Nephron (organoid): ENCODE measurements around the gene GRM7.

Source experiments
- H3K27ac Mint-ChIP-seq, 3 experiments: 2 replicates each; pipeline ENCODE4 v1.8.0; 2020; ENCODE audit warnings: mixed read lengths in 3 of 3, mild to moderate bottlenecking in 2 of 3, moderate library complexity in 1 of 3
- H3K27me3 Mint-ChIP-seq: 2 replicates; pipeline ENCODE4 v1.8.0; 2021; ENCODE audit warnings: low read depth, mild to moderate bottlenecking, moderate library complexity, mixed read lengths
- H3K36me3 Mint-ChIP-seq: 2 replicates; pipeline ENCODE4 v1.8.0; 2020; ENCODE audit warnings: low read depth, mixed read lengths
- H3K4me1 Mint-ChIP-seq: 2 replicates; pipeline ENCODE4 v1.8.0; 2020; ENCODE audit warnings: mixed read lengths
- H3K4me3 Mint-ChIP-seq, 3 experiments: 2 replicates each; pipeline ENCODE4 v1.8.0; 2020; ENCODE audit warnings: mild to moderate bottlenecking in 3 of 3, mixed read lengths in 3 of 3, moderate library complexity in 2 of 3
- H3K9me3 Mint-ChIP-seq: 2 replicates; pipeline ENCODE4 v1.8.0; 2020; ENCODE audit warnings: mixed read lengths
- TF ChIP-seq, protein P1 (sequence below), 3 experiments: fragments of 200-600 bp; sonication (generic); IDR thresholded peaks; one replicate each; pipeline ENCODE4 v1.5.0; 2021; ENCODE audit warnings: antibody characterized with exemption in 3 of 3; ENCODE audit not compliant: unreplicated experiment in 3 of 3

GRM7 gene

GRCh38 chr3:7663771-7664170, 802.9 kb downstream of the GRM7 start:
- TF ChIP-seq, protein P1, sequence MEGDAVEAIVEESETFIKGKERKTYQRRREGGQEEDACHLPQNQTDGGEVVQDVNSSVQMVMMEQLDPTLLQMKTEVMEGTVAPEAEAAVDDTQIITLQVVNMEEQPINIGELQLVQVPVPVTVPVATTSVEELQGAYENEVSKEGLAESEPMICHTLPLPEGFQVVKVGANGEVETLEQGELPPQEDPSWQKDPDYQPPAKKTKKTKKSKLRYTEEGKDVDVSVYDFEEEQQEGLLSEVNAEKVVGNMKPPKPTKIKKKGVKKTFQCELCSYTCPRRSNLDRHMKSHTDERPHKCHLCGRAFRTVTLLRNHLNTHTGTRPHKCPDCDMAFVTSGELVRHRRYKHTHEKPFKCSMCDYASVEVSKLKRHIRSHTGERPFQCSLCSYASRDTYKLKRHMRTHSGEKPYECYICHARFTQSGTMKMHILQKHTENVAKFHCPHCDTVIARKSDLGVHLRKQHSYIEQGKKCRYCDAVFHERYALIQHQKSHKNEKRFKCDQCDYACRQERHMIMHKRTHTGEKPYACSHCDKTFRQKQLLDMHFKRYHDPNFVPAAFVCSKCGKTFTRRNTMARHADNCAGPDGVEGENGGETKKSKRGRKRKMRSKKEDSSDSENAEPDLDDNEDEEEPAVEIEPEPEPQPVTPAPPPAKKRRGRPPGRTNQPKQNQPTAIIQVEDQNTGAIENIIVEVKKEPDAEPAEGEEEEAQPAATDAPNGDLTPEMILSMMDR (IDR thresholded peaks at IDR 0.05; ENCODE audit: unreplicated experiment in 3 of 3): no peak
- no peak overlapping the region for H3K4me3 Mint-ChIP-seq
- H3K27ac Mint-ChIP-seq: no peak overlapping the region
- H3K36me3 Mint-ChIP-seq: no peaks in the 10 kb centered on the region
- H3K9me3 Mint-ChIP-seq: no peaks in the 10 kb centered on the region
- H3K4me1 Mint-ChIP-seq: no peaks in the 10 kb centered on the region
- no peaks in the 10 kb centered on the region for H3K27me3 Mint-ChIP-seq

- Mint-ChIP-seq H3K36me3 (no peaks in the 10 kb centered on the region), H3K27me3 (no peaks in the 10 kb centered on the region), H3K4me1 (no peaks in the 10 kb centered on the region), H3K9me3 (no peaks in the 10 kb centered on the region), H3K4me3 (no peak overlapping the region), H3K27ac (no peak overlapping the region)
- TF ChIP-seq, protein P1 (IDR thresholded peaks at IDR 0.05; ENCODE audit: unreplicated experiment in 3 of 3): no peak
Measured at GRCh38 chr3:7667774-7668173, 806.9 kb downstream of the GRM7 start.

DNA sequence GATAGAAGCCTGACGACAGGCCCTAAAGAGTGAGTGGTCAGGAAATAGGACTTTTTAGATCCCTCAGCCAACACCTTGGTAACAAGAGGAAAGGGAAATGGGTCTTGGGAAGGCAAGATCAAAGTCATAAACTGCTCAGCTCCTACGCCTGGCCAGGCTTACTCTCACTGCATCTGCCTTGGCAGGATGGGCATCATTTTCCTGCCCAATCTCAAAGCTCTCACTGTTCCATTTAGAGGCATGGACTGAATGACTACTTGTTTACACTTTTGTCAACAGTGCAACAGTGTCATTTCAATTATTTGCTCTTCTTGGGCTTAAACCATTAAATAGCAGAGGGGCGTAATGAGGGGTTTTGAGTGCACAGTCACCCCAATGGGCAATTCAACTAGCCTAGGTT, 808.7 kb downstream of the GRM7 start:
- no peaks in the 10 kb centered on the region for H3K36me3 Mint-ChIP-seq

DNA sequence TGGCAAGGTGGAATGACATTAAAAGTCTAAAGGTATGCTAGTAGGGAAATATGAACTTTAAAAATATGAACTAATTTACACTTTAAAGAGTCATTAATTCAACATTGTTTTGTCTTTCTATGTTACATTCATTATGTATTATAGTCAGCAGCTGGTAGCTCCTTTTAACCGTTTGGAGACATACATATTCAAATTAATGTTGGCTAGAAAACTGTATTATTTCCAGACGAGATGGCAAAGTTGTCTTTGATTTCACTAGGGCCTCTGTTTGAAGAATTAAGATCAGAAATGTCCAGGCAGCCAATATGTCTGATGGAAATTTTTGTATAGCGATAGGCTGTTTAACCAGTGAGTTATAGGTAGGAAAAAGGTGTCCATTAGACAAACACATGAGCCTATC, 817.6 kb downstream of the GRM7 start:
- Mint-ChIP-seq H3K36me3 (no peaks in the 10 kb centered on the region), H3K4me3 (no peak overlapping the region), H3K27ac (no peak overlapping the region), H3K9me3 (no peaks in the 10 kb centered on the region), H3K4me1 (peaks cover 9% of the 10 kb centered on the region), H3K27me3 (no peaks in the 10 kb centered on the region)
- TF ChIP-seq, protein P1 (IDR thresholded peaks at IDR 0.05; ENCODE audit: unreplicated experiment in 3 of 3): no peak

More for the DNA sequence above, 808.7 kb downstream of the GRM7 start:
- no peak overlapping the region for H3K4me3 Mint-ChIP-seq
- no peaks in the 10 kb centered on the region for H3K27me3 Mint-ChIP-seq
- no peak overlapping the region for H3K27ac Mint-ChIP-seq
- TF ChIP-seq, protein P1 (IDR thresholded peaks at IDR 0.05; ENCODE audit: unreplicated experiment in 3 of 3): no peak
- no peaks in the 10 kb centered on the region for H3K4me1 Mint-ChIP-seq
- no peaks in the 10 kb centered on the region for H3K9me3 Mint-ChIP-seq

DNA sequence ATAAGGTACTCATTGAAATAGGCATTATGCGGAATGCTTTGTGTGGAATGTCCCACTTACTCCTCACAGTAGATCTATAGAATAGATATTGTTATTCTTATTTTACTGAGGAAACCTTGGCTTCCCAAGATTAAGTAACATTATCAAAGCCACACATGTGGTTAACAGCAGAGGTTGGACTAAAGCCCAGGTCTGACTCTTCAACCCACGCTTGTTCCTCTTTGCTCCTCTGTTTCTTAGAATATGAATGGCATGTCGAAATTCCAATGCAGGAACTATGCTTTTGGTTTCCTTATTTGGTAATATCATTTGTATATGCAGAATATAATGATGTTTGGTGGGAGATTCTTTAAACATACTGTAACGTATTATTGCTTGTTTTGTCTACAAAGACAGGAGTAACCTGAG, 821.9 kb downstream of the GRM7 start:
- Mint-ChIP-seq H3K36me3 (no peaks in the 10 kb centered on the region), H3K4me1 (peaks cover 17% of the 10 kb centered on the region), H3K27ac (peak overlapping the region; percentile 29 to 84 (median 70)), H3K9me3 (peaks cover 5% of the 10 kb centered on the region), H3K27me3 (no peaks in the 10 kb centered on the region), H3K4me3 (no peak overlapping the region)
- TF ChIP-seq, protein P1 (IDR thresholded peaks at IDR 0.05; ENCODE audit: unreplicated experiment in 3 of 3): no peak

DNA sequence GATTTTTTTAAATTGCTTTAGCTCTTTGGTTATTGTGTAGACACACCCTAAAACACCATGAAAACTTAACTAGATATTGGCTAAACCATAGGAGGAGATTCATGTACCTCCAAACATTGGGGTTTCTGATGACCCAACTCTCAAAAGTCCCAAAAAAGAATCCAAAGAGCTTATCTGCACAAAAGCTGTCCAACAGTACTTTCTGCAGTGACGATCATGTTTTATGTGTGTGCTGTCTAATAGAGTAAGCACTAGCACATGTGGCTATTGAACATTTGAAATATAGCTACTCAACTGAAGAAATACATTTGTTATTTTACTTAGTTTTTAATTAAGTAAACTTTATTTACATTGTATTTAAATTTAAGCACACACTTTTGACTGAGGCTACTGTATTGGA, 822.5 kb downstream of the GRM7 start:
- H3K4me3 Mint-ChIP-seq: no peak overlapping the region
- H3K27ac Mint-ChIP-seq: peak overlapping the region; percentile 29 to 84 (median 70)
- H3K27me3 Mint-ChIP-seq: no peaks in the 10 kb centered on the region
- H3K4me1 Mint-ChIP-seq: peaks cover 17% of the 10 kb centered on the region
- TF ChIP-seq, protein P1 (IDR thresholded peaks at IDR 0.05; ENCODE audit: unreplicated experiment in 3 of 3): no peak
- H3K9me3 Mint-ChIP-seq: peaks cover 6% of the 10 kb centered on the region
- no peaks in the 10 kb centered on the region for H3K36me3 Mint-ChIP-seq
